C4-2B (cell line): ENCODE measurements around the gene LONRF2.

Source experiments
- CTCF ChIP-seq: fragments of 450-650 bp; conservative IDR thresholded peaks from 2 replicates; pipeline ENCODE4 v1.5.1; 2017; ENCODE audit warnings: mild to moderate bottlenecking
- ZFX ChIP-seq: fragments of 450-650 bp; IDR thresholded peaks from 2 replicates; pipeline ENCODE4 v1.6.1; 2017

DNA sequence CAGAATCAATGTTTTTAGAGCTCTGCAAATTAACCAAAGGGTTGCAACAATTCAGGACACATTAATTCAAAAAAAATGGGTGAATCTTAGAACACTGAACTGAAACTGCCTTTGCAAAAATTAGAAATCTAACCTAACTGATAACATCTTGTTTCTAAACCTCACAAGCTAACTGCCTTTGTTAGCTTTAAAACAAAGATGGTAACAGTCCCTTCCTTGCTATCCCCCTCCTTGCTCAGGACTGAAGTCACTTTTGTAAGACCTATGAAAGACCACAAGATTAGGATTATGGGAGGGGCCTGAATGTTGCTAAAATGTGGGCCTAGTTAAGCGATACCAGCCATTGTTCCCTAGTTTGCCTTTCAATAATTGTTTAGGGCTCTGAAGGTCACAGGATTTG is 44.9 kb upstream of the LONRF2 start:
- TF ChIP-seq CTCF (no peak), ZFX (no peak)
